Colonic mucosa (tissue), 4 donors: Measurements from ENCODE around the gene NKAIN2. TPM values are rescaled to one million over a fixed set of nuclear protein-coding genes. Genes with fewer than 3 reads are reported as not detected.

Source experiments
- DNase-seq: peaks from one replicate; pipeline ENCODE4 v3.0.0-alpha.2; 2020
- H3K27ac ChIP-seq: fragments of 200-600 bp; one replicate; pipeline ENCODE4 v1.8.0; 2021
- H3K27me3 ChIP-seq: fragments of 200-600 bp; one replicate; pipeline ENCODE4 v1.8.0; 2021
- H3K36me3 ChIP-seq: fragments of 200-600 bp; one replicate; pipeline ENCODE4 v1.8.0; 2021
- H3K4me1 ChIP-seq: fragments of 200-600 bp; one replicate; pipeline ENCODE4 v1.8.0; 2021; ENCODE audit warnings: mild to moderate bottlenecking
- H3K4me3 ChIP-seq: fragments of 200-600 bp; one replicate; pipeline ENCODE4 v1.8.0; 2021
- H3K9ac ChIP-seq, 2 donors: one replicate each; pipeline ENCODE4 v1.7.0; 2013; ENCODE audit warnings: control low read depth in 2 of 2, low read depth in 2 of 2, low read length in 2 of 2
- H3K9me3 ChIP-seq: fragments of 200-600 bp; one replicate; pipeline ENCODE4 v1.8.0; 2021
- intact Hi-C: fragments of 100-400 bp; cut with DNase I; formaldehyde crosslinking; loops from one replicate; pipeline ENCODE4 v1.14.1; 2022
- total RNA-seq, 2 donors: library from RNA; stranded (reverse); fragmentation: NEBNext Ultra II Directional in 1 of 2; extraction: Animal tissue kit (Norgen Biotek cat#: 25700) in 1 of 2; gene quantifications; one replicate each; pipeline ENCODE4 v1.2.1, GENCODE V29; 2021
- TF ChIP-seq, protein P1 (sequence below): fragments of 200-600 bp; IDR thresholded peaks from one replicate; pipeline ENCODE4 v1.8.0; 2022; ENCODE audit warnings: antibody characterized with exemption, mild to moderate bottlenecking
- donor health status: healthy.
- donor health status: DM: no; HTN: no; CAD: no.
- donor health status: DM: no; HTN: no; CAD: no.

The NKAIN2 gene
- total RNA-seq, 2 donors from 2014 or later: 0.21 TPM; not detected in 1

DNA sequence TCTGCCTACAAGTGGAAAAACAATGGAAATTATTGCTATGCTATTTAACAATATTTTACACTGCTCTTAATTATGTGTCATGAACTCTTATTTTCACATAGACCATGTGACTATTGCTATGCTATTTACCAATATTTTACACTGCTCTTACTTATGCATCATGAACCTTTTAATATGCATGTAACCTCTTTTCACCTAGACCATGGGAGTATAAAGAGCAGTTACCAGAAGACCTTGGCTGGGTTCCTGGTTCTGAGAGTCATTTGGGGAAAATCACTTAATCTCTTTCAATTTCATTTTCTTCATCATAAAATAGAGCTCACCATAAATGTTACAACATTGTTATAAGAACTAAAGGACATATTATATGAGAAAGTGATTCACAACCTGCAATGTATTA, 934.8 kb downstream of the NKAIN2 start:
- Histone ChIP-seq H3K4me1 (no peaks in the 10 kb centered on the region), H3K27me3 (no peaks in the 10 kb centered on the region), H3K36me3 (no peaks in the 10 kb centered on the region), H3K9ac (no peak overlapping the region), H3K27ac (no peak overlapping the region), H3K4me3 (no peak overlapping the region), H3K9me3 (no peaks in the 10 kb centered on the region)
- TF ChIP-seq, protein P1, sequence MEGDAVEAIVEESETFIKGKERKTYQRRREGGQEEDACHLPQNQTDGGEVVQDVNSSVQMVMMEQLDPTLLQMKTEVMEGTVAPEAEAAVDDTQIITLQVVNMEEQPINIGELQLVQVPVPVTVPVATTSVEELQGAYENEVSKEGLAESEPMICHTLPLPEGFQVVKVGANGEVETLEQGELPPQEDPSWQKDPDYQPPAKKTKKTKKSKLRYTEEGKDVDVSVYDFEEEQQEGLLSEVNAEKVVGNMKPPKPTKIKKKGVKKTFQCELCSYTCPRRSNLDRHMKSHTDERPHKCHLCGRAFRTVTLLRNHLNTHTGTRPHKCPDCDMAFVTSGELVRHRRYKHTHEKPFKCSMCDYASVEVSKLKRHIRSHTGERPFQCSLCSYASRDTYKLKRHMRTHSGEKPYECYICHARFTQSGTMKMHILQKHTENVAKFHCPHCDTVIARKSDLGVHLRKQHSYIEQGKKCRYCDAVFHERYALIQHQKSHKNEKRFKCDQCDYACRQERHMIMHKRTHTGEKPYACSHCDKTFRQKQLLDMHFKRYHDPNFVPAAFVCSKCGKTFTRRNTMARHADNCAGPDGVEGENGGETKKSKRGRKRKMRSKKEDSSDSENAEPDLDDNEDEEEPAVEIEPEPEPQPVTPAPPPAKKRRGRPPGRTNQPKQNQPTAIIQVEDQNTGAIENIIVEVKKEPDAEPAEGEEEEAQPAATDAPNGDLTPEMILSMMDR: no peak
- no peak for DNase-seq
- intact Hi-C loops: no loop called here

DNA sequence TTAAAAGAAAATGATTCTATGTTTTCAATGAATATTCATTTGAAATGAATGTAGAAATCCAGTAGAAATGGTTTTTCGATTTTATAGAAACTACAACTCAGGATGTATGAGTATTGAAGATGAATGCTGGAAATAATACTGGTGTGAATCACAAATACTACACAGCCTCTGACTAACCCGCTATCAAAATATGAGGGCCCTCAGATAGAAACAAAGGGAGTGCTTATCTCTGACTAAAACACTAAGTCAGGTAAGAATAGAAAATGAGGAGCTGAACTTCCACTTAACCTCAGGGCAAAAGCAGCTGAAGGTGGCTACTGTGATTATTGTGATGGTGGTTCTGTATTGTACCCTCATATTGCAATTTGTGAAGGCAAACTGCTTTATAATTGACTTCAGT, 937.7 kb downstream of the NKAIN2 start:
- no peak overlapping the region for H3K27ac ChIP-seq
- H3K4me1 ChIP-seq: no peaks in the 10 kb centered on the region
- no peak overlapping the region for H3K4me3 ChIP-seq
- intact Hi-C loops: no loop called here
- no peaks in the 10 kb centered on the region for H3K9me3 ChIP-seq
- H3K9ac ChIP-seq: no peak overlapping the region
- no peaks in the 10 kb centered on the region for H3K36me3 ChIP-seq
- no peak for DNase-seq
- no peaks in the 10 kb centered on the region for H3K27me3 ChIP-seq
- TF ChIP-seq, protein P1: no peak

DNA sequence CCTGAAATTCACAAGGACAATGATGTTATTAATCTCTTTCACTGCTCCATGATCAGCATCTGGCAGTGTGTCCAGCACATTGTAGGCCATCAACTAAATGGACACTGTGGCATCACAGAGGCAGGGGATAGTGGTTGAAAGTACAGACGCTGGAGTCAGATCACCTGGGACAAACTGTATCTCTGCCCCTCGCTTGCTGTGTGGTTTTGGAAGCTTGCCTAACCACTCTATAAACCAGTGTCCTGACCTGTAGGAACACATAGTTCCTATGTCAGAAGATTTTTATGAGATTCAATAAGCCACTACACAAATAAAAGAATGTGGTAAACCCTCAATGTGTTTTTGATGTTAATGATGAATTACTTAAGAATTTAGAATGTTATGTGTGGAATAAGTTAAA, 939.3 kb downstream of the NKAIN2 start:
- Histone ChIP-seq H3K27me3 (no peaks in the 10 kb centered on the region), H3K9me3 (no peaks in the 10 kb centered on the region), H3K27ac (no peak overlapping the region), H3K4me3 (no peak overlapping the region), H3K9ac (no peak overlapping the region), H3K4me1 (no peaks in the 10 kb centered on the region), H3K36me3 (no peaks in the 10 kb centered on the region)
- TF ChIP-seq, protein P1: no peak
- intact Hi-C loops: no loop called here
- DNase-seq: no peak

DNA sequence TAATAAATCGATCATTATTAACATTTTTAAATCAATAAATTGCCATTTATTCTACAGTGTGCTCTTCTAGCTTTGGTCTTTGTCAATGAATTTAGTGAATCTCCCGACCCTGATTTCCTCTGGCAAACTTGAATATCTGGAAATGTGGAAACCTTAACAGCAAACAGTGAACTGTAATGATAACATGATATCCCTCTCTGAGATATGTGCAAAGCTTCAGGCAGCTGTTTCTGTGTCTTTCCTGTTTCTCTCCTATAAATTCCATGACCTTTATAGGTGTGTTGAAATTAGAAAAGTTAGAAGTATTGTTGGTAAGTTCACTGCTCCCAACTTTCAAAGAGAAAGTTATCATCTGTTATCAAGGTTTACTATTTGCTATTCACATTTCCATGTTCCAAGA, 939.8 kb downstream of the NKAIN2 start:
- H3K4me3 ChIP-seq: no peak overlapping the region
- no peak overlapping the region for H3K27ac ChIP-seq
- intact Hi-C loops: no loop called here
- H3K9ac ChIP-seq: no peak overlapping the region
- TF ChIP-seq, protein P1: no peak
- H3K4me1 ChIP-seq: no peaks in the 10 kb centered on the region
- H3K36me3 ChIP-seq: no peaks in the 10 kb centered on the region
- no peaks in the 10 kb centered on the region for H3K9me3 ChIP-seq
- H3K27me3 ChIP-seq: no peaks in the 10 kb centered on the region
- DNase-seq: no peak

DNA sequence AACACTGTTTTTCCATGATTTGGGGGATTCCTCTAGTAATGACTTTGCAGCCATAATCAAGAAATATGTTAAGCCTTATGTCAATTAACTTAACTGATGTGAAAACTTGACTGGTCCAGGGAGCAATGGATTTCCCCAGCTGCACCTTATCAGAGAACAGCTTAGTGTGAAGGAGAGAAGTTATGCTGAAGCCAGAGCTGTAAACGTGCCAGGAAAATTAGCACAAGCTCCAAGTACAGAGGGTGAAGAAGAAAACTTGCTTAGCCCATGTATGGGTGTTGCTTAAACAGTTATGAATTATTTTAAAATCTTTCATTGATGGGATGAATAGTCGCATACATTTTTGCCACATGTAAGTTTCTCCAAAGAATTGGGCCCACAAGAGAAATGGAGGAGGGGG, 943.7 kb downstream of the NKAIN2 start:
- H3K27me3 ChIP-seq: no peaks in the 10 kb centered on the region
- no peak overlapping the region for H3K4me3 ChIP-seq
- TF ChIP-seq, protein P1: no peak
- intact Hi-C loops: no loop called here
- no peak overlapping the region for H3K9ac ChIP-seq
- no peaks in the 10 kb centered on the region for H3K4me1 ChIP-seq
- no peak for DNase-seq
- no peaks in the 10 kb centered on the region for H3K36me3 ChIP-seq
- no peak overlapping the region for H3K27ac ChIP-seq
- H3K9me3 ChIP-seq: no peaks in the 10 kb centered on the region

DNA sequence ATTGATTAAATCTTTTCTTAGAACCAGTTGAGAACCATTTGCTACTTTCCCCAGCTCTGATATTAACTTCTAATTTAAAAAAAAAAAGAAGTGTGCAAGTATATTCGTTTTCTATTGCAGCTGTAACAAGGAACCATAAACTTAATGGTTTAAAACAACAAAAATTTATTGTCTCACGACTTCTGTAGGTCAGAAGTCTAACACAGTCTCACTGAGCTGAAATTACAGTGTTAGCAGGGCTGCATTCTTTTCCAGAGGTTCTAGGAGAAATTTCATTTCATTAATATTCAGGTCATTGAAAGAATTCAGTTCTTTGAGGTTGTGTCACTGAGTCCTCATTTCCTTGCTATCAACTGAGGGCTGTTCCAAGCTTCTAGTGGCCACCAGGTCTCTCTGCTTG, 945.1 kb downstream of the NKAIN2 start:
- Histone ChIP-seq H3K4me3 (no peak overlapping the region), H3K4me1 (no peaks in the 10 kb centered on the region), H3K9me3 (no peaks in the 10 kb centered on the region), H3K36me3 (no peaks in the 10 kb centered on the region), H3K27ac (no peak overlapping the region), H3K9ac (no peak overlapping the region), H3K27me3 (no peaks in the 10 kb centered on the region)
- TF ChIP-seq, protein P1: no peak
- DNase-seq: no peak
- intact Hi-C loops: no loop called here
